Gastroesophageal sphincter (tissue), 4 donors: ENCODE data around the gene CUTA. TPM values are rescaled to one million over a fixed set of nuclear protein-coding genes. Genes with fewer than 3 reads are reported as not detected.
"Not testable (repeated sequence)": the region's sequence is repeated elsewhere in the genome, so short reads cannot be mapped to it uniquely, and the experiment has no call there.

Experiments used
- ATAC-seq: fragments of 150-250 bp; one replicate; pipeline ENCODE4 v1.9.1; 2016; ENCODE audit warnings: mild to moderate bottlenecking, moderate library complexity
- H3K27ac ChIP-seq, 4 donors: fragments of 200-600 bp; sonication (generic) in 3 of 4; 1 replicate in 3 of 4; 2 replicates in 1 of 4; pipeline ENCODE4 v1.5.1; 2016 to 2019
- H3K27me3 ChIP-seq: fragments of 200-600 bp; sonication (generic); one replicate; pipeline ENCODE4 v1.5.1; 2019
- H3K36me3 ChIP-seq, 2 donors: fragments of 200-600 bp; sonication (generic); one replicate each; pipeline ENCODE4 v1.5.1; 2019; ENCODE audit warnings: control low read depth in 1 of 2
- H3K4me1 ChIP-seq, 3 donors: fragments of 200-600 bp; sonication (generic); 1 replicate in 2 of 3; 2 replicates in 1 of 3; pipeline ENCODE4 v1.5.1; 2016 to 2019; ENCODE audit warnings: control low read depth in 2 of 3
- H3K4me3 ChIP-seq, 2 donors: fragments of 200-600 bp; sonication (generic); one replicate each; pipeline ENCODE4 v1.5.1; 2019; ENCODE audit warnings: mild to moderate bottlenecking in 1 of 2, moderate library complexity in 1 of 2
- H3K9me3 ChIP-seq, 3 donors: fragments of 200-600 bp; sonication (generic); one replicate each; pipeline ENCODE4 v1.5.1; 2017 to 2019; ENCODE audit warnings: control low read depth in 2 of 3
- CTCF ChIP-seq, 4 experiments: fragments of 200-600 bp in 2 of 4; fragments of 450-650 bp in 2 of 4; sonication (generic) in 1 of 4; IDR thresholded peaks; one replicate each; pipeline ENCODE4 v1.5.1; 2017 to 2019; ENCODE audit warnings: antibody characterized with exemption in 4 of 4, mild to moderate bottlenecking in 2 of 4, moderate library complexity in 2 of 4
- EP300 ChIP-seq: sonication (generic); formaldehyde crosslinking; IDR thresholded peaks from one replicate; pipeline ENCODE4 v1.6.1; 2017; ENCODE audit warnings: antibody characterized with exemption, mild to moderate bottlenecking
- POLR2A ChIP-seq, 2 donors: fragments of 450-650 bp; IDR thresholded peaks; one replicate each; pipeline ENCODE4 v1.6.1; 2017; ENCODE audit warnings: antibody characterized with exemption in 2 of 2, mild to moderate bottlenecking in 2 of 2, moderate library complexity in 1 of 2
- POLR2AphosphoS5 ChIP-seq: sonication (generic); formaldehyde crosslinking; IDR thresholded peaks from one replicate; pipeline ENCODE4 v1.6.1; 2017; ENCODE audit warnings: antibody characterized with exemption
- WGBS, 2 donors: methylation state at CpG; one replicate each; pipeline ENCODE4 v1.1.5; 2018; ENCODE audit warnings: low coverage in 1 of 2; 5-methylcytosine and 5-hydroxymethylcytosine counted together
- total RNA-seq, 4 donors: library from RNA; depleted of rRNA; stranded (reverse); fragments of >200 nt; gene quantifications; one replicate each; pipeline ENCODE4 v1.1.0, GENCODE V29; 2016

CUTA gene
- total RNA-seq, 4 donors from 2014 or later, result 90.2 to 144 (median 124) TPM

DNA sequence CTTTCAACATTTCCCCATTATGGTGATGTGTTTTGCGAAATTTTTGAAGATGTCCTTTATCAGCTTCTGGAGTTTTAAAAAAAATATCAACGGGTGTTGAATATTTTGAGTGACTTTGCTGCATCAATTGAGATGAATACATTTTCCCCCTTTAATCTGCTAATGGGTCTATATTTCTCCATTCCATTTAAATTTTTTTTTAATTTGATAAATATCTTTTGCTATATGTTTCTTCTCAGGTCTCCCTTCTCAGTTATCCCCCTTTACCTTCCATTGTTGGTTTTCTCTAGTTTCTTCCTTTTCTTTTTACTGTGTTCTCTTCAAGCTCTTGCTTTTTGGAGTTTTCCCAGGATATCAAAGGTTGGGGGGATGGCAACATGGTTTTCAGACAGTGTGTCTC lies 27.7 kb downstream of the CUTA start:
- no peaks in the 10 kb centered on the region for H3K36me3 ChIP-seq
- H3K27me3 ChIP-seq, result no peaks in the 10 kb centered on the region
- peaks cover 3 to 15% (median 10%) of the 10 kb centered on the region in 3 donors for H3K4me1 ChIP-seq
- H3K9me3 ChIP-seq, result no peaks in the 10 kb centered on the region
- peak overlapping the region in 2 of 4 donors; percentile 92 to 93 for H3K27ac ChIP-seq
- no peak overlapping the region for H3K4me3 ChIP-seq
- no peak for ATAC-seq
- WGBS, 2 donors, result 93 to 94% methylated on average over 2 of the region's 2 CpGs
- TF ChIP-seq POLR2A (IDR thresholded peaks at IDR 0.05), result no peak
- no peak for TF ChIP-seq EP300
- TF ChIP-seq CTCF (IDR thresholded peaks at IDR 0.05), result no peak
- no peak for TF ChIP-seq POLR2AphosphoS5

- Histone ChIP-seq H3K27me3 (no peaks in the 10 kb centered on the region), H3K9me3 (no peaks in the 10 kb centered on the region), H3K4me1 (no peaks in the 10 kb centered on the region), H3K36me3 (no peaks in the 10 kb centered on the region), H3K27ac (no peak overlapping the region), H3K4me3 (no peak overlapping the region)
- ATAC-seq, result peak; percentile 81
- no peak for TF ChIP-seq EP300
- TF ChIP-seq CTCF (IDR thresholded peaks at IDR 0.05), result peak in 2 of 4 experiments; percentile 32 to 35
- WGBS, 2 donors, result 11% methylated on average over 3 of the region's 4 CpGs; no CpG with 5 or more reads in 1 of the 2 donors
These were observed 33.3 kb downstream of the CUTA start for GRCh38 chr6:33384581-33385020.

DNA sequence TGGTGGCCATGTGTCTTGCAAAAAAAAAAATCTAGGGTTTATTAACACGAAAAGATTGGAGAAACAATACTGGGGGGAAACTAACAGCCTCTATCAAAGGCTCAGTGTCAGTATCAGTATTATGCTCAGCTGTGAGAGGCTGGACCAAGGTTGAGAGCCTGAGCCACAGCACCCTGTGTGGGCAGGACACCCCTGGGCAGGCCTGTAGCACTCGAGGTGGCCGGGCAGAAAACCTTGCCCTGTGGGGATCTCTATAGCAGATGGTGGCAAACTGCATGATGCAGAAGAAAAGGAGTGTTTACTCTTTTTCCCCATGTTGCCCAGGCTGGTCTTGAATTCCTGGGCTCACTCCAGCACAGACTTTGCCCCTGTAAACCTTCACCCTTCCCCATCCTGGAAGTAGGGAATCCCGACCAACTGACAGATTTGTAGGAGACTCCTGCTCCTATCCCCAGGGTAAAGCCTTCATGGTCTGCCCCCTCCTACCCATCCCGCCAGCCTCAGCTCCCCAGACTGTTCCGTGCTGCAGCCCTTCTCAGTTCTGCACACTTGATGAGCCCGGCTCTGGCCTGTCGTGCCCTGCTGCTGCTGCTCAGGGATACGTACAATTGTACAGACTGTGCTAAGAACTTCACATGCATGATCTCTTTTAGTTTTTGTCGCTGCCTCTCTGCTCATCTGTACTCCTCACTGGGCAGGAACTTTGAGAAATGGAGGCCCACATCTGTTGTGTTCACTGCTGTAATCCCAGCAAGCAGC lies 34.3 kb downstream of the CUTA start:
- Histone ChIP-seq H3K4me3 (no peak overlapping the region), H3K27me3 (no peaks in the 10 kb centered on the region), H3K4me1 (no peaks in the 10 kb centered on the region), H3K36me3 (no peaks in the 10 kb centered on the region), H3K27ac (no peak overlapping the region), H3K9me3 (no peaks in the 10 kb centered on the region)
- 66 to 82% methylated on average over 7 to 8 of the region's 10 CpGs for WGBS, 2 donors
- TF ChIP-seq EP300, result no peak
- no peak for TF ChIP-seq POLR2AphosphoS5
- TF ChIP-seq POLR2A (IDR thresholded peaks at IDR 0.05), result no peak
- TF ChIP-seq CTCF (IDR thresholded peaks at IDR 0.05), result no peak
- no peak for ATAC-seq

- Histone ChIP-seq H3K9me3 (no peaks in the 10 kb centered on the region), H3K27ac (no peak overlapping the region), H3K4me3 (no peak overlapping the region), H3K36me3 (no peaks in the 10 kb centered on the region), H3K27me3 (no peaks in the 10 kb centered on the region), H3K4me1 (peaks cover 0 to 8% (median 4%) of the 10 kb centered on the region in 3 donors)
- no peak for ATAC-seq
- WGBS, 2 donors, result 80 to 100% methylated on average over 1 to 2 of the region's 2 CpGs
- no peak for TF ChIP-seq EP300
- no peak for TF ChIP-seq POLR2AphosphoS5
- TF ChIP-seq POLR2A (IDR thresholded peaks at IDR 0.05), result no peak
- TF ChIP-seq CTCF (IDR thresholded peaks at IDR 0.05), result no peak
These were observed 37.5 kb downstream of the CUTA start for GRCh38 chr6:33380272-33380981.

DNA sequence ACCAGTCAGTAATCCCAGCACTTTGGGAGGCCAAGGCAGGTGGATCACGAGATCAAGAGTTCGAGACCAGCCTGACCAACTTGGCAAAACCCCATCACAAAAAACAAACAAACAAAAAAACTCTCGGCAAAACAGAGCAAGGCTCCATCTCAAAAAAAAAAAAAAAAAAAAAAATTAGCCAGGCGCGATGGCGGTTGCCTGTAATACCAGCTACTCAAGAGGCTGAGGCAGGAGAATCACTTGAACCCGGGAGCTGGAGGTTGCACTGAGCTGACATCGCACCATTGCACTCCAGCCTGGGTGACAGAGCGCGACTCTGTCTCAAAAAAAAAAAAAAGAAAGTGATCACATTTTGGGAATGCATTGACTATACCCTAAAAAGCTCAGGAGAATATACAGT lies 38.7 kb downstream of the CUTA start:
- H3K27ac ChIP-seq, H3K27me3 ChIP-seq, H3K36me3 ChIP-seq, ATAC-seq, H3K9me3 ChIP-seq, H3K4me3 ChIP-seq: not testable (repeated sequence)
- H3K4me1 ChIP-seq, result peaks cover 0 to 20% (median 12%) of the 10 kb centered on the region in 3 donors
- WGBS, 2 donors, result 93% methylated on average over 7 of the region's 10 CpGs; no CpG with 5 or more reads in 1 of the 2 donors
